Stimulated activated CD4-positive, alpha-beta T cell treated with anti-CD3 and anti-CD28 coated beads, Interleukin-12 subunit alpha, Interleukin-12 subunit beta, amount 100 ng/mL, for 48 hours (primary cell): ENCODE results near the gene SCYL2.

Source experiments
- DNase-seq, 3 donors: peaks; one replicate each; pipeline ENCODE4 v3.0.0-alpha.2; 2020; ENCODE audit warnings: low read depth in 2 of 3, low spot score in 1 of 3

Gene SCYL2

DNA sequence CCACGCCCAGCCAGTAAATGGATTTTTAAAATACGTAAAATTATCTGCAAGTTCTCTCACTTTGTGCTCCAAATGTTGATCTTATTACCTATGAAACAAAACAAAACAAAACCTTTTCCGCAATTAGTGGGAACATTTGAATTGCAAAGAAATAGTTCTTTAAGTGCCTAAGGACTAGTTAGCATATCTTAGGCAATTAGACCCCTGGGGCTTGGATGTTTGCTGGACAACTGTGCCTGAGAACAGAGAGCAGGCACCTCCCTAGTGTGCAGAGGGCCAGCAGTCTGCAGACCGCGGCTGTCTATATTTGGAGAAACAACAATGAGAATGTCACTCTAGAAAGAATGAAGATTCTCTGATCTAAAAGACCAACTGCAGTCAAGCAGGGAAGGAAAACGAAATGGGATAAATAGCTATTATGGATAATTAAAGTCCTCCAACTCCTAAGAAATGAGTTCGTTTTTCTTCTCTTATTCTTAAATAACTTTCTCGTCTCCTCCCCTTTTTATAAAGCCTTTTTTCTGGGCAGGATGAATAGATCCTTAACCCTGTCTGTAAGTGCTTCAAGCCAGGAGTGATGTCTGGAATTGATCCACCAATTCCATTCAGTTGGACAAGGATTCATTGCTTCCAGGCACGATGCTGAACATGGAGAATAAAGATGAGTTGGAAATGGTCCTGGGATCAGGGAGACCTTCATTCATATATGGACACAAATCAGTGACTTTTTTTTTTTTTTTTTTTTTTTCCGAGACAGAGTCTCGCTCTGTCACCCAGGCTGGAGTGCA is 106.1 kb downstream of the SCYL2 start:
- no peak for DNase-seq

DNA sequence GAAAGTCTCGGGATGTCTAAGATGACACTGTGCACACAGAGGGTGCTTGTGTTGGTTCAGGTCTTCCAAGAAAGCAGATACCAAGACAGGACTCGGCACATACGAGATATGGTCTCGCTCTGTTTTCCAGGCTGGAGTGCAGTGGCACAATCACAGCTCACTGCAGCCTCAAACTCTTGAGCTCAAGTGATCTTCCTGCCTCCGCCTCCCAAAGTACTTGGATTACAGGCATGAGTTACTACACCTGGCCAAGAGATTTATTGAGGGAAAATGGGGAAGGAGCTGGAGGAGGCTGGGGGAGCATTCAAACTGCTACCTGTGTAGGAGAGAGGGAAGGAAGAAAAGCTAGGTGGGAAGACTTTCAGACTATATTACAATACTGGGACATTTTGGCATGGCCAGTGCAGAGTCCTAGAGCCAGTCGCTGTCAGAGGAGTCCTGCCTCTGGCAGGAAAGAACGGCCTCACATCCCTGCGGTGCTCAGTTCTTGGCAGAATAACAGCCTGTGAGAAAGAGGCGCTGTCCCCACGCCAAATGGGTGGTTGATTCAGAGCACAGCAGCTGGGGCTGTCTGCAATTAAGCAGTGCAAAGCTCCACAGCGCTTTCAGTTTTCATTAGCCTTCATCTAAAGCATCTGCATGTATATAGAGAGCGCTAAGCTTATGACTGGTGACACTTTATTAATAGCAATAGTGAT is 108.2 kb downstream of the SCYL2 start:
- no peak for DNase-seq

DNA sequence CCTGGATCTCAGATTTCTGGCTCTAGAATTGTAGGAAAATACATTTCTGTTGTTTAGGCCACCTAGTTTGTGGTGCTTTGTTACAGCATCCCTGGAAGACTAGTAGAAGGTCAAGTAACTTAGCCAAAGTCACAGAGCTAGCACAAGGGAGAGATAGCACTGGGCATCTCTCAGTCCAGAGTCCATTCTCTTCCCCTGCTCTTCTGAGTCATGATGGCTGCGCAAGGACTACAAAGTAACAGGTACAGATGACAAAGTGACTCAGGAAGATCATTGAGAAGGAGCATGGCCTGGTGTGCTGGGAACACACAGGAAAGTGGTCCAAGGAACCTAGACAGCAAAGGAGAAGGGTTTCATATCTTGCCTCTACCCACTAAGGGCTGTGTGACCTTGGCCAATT is 109.2 kb downstream of the SCYL2 start:
- DNase-seq, result no peak

DNA sequence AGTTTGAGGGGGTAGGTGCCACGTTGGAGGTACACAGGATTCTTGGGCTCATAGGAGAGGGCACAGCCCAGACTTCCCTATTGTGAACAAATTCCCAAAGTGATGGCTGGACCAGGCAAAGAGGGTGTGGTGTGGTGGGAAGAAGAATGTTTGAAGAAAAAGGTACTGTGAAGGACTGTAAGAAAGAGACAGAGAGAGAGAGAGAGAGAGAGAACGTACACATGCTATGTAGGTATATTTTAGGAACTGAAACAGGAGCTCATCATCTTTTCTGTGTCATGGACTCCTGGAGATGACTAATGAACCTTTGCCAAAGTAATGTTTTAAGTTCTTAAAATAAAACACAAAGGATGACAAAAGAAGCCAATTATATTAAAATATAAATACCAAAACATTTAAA is 114.4 kb downstream of the SCYL2 start:
- DNase-seq, result no peak

DNA sequence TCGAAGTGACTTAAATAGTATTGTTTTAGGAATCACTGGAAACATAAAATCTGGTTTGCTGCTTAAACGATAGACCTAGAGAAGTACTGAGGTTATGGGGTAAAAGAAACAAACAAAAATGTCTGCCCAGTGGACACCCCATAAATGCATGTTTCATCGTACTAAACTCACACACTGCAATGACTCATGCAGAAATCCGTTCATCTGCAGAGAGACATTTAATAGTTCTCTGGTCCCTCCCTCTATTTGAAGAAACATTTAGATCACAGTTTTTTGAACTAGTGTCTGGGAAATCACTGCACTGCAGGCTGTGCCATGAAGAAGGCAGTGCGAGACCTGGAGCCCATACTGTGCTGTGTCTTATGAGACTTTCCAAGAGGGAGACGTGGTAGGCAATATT is 115.4 kb downstream of the SCYL2 start:
- no peak for DNase-seq

DNA sequence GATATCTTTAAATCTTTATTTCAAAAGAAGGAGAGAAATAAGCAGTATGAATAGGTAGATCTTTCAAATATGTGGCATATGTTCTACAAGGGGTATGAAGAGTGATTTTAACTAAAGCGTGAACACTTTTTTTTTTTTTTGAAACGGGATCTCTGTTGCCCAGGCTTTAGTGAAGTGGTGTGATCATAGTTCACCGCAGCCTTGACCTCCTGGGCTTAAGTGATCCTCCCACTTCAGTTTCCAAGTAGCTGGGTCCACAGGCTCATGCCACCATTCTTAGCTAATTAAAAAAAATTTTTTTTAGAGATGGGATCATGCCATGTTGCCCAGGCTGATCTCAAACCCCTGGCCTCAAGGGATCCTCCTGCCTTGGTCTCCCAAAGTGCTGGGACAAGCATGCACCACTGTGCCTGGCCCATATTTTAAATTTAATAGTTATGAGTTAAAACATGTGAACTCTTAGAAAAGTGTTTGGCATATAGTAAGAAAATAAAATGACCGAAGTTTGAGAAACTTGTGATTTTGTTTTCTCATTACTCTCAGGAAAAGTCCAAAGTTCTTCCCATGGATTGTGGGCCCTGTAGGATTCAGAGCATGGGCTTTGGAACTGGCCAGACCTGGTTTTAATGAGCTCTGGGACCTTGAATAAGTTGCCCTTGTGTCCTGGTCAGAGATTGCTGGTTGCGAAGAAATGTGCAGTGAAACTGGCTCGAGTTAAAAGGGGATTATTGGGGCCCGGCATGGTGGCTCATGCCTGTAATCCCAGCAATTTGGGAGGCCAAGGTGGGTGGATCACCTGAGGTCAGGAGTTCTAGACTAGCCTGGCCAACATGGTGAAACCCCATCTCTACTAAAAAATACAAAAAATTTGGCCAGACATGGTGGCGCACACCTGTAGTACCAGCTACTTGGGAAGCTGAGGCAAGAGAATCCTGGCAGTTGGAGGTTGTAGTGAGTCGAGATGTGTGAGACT is 116.9 kb downstream of the SCYL2 start:
- no peak for DNase-seq

DNA sequence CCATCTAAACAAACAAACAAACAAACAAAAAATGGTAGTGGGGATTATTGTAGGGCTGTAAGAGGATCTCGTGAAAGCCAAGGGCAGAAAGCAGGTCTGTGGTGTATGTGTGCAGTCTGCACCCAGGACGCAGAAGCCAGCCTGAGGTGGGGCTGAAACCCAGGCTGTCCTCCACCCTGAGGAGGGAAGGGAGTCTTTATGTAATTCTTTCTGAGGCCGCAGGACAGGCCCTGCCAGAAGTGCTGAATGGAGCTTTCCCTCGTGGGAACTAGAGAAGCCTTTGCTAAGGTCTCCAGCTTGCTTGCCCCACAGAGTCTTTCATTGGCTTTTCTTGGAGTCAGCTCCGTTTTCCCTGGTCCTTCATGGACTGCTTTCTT is 117.6 kb downstream of the SCYL2 start:
- no peak for DNase-seq

DNA sequence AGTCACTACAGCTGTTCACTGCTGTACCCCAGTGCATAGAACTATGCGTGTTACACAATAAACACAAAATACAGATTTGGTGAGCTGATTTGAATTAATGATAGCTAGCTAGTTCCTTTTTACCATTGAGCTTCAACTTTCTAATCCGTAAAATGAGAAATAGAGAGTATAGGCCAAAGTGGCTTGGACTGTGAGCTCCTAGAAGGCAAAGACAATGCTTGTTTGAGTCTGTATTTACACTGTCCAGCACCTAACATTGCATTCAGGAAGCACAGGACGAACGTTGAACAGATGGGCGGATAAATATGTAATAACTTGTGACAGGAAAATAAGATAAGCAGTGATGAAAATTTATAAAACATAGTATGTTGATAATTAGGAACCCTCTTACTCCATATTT is 121.4 kb downstream of the SCYL2 start:
- DNase-seq, result no peak
